Stimulated activated CD4-positive, alpha-beta T cell treated with anti-CD3 and anti-CD28 coated beads, Interleukin-1b, Interleukin-23, amount 100 ng/mL, for 48 hours (primary cell): ENCODE data around the gene HLA-C.
A peak's percentile ranks its signal among the peaks of the same experiment; 100 is the strongest.
"Not testable (repeated sequence)": the region's sequence is repeated elsewhere in the genome, so short reads cannot be mapped to it uniquely, and the experiment has no call there.

Experiments
- DNase-seq: peaks from one replicate; pipeline ENCODE4 v3.0.0-alpha.2; 2020

The HLA-C gene

GRCh38 chr6:31271641-31272357, at the start of gene HLA-C:
HLA-C (minus strand) TSS chr6:31272092; CDS start chr6:31272071, 21 bp downstream.
- peak; percentile 91 for DNase-seq

GRCh38 chr6:31321005-31321707, 49.3 kb upstream of the HLA-C start:
- DNase-seq: no peak

- DNase-seq: no peak
Measured at GRCh38 chr6:31317036-31317435, 45.1 kb upstream of the HLA-C start.

- no peak for DNase-seq
Measured at GRCh38 chr6:31309641-31310040, 37.7 kb upstream of the HLA-C start.

GRCh38 chr6:31308845-31309175, 36.9 kb upstream of the HLA-C start:
- DNase-seq: no peak

- peak; percentile 68 for DNase-seq
Measured at GRCh38 chr6:31308050-31308844, 36.4 kb upstream of the HLA-C start.

- no peak for DNase-seq
Measured at GRCh38 chr6:31307669-31308049, 35.8 kb upstream of the HLA-C start.

- DNase-seq: no peak
Measured at GRCh38 chr6:31305703-31306219, 33.9 kb upstream of the HLA-C start.

- no peak for DNase-seq
Measured at GRCh38 chr6:31304683-31305082, 32.8 kb upstream of the HLA-C start.

- no peak for DNase-seq
Measured at GRCh38 chr6:31300797-31301196, 28.9 kb upstream of the HLA-C start.

- DNase-seq: no peak
Measured at GRCh38 chr6:31299947-31300346, 28.1 kb upstream of the HLA-C start.

GRCh38 chr6:31299511-31299910, 27.6 kb upstream of the HLA-C start:
- DNase-seq: no peak

GRCh38 chr6:31294056-31294455, 22.2 kb upstream of the HLA-C start:
- DNase-seq: no peak

GRCh38 chr6:31293343-31293742, 21.5 kb upstream of the HLA-C start:
- no peak for DNase-seq

GRCh38 chr6:31289788-31290187, 17.9 kb upstream of the HLA-C start:
- DNase-seq: no peak

GRCh38 chr6:31287619-31288018, 15.7 kb upstream of the HLA-C start:
- no peak for DNase-seq

- no peak for DNase-seq
Measured at GRCh38 chr6:31285982-31286381, 14.1 kb upstream of the HLA-C start.

GRCh38 chr6:31285486-31285885, 13.6 kb upstream of the HLA-C start:
- no peak for DNase-seq

GRCh38 chr6:31279647-31280046, 7.8 kb upstream of the HLA-C start:
- not testable (repeated sequence) for DNase-seq

GRCh38 chr6:31272836-31273626, 1.1 kb upstream of the HLA-C start:
- peak; percentile 43 for DNase-seq

- no peak for DNase-seq
Measured at GRCh38 chr6:31272436-31272835, 544 bp upstream of the HLA-C start.

- peak; percentile 70 for DNase-seq
Measured at GRCh38 chr6:31270788-31271640, 878 bp downstream of the HLA-C start.
